ENCODE results near the gene PKD1L1. TPM values are rescaled to one million over a fixed set of nuclear protein-coding genes. Genes with fewer than 3 reads are reported as not detected.

The PKD1L1 gene
- total RNA-seq, 1 experiment from 2014 or later = 0.17 TPM

- DNase-seq (ENCODE audit: low read depth) = peak; percentile 88
These were observed 129.3 kb downstream of the PKD1L1 start for GRCh38 chr7:47818796-47819606.

GRCh38 chr7:47817917-47818316 lies 130.3 kb downstream of the PKD1L1 start:
- no peak for DNase-seq (ENCODE audit: low read depth)

GRCh38 chr7:47816647-47817046 lies 131.6 kb downstream of the PKD1L1 start:
- DNase-seq (ENCODE audit: low read depth) = peak; percentile 67

GRCh38 chr7:47815867-47816266 lies 132.4 kb downstream of the PKD1L1 start:
- no peak for DNase-seq (ENCODE audit: low read depth)

- no peak for DNase-seq (ENCODE audit: low read depth)
These were observed 133.2 kb downstream of the PKD1L1 start for GRCh38 chr7:47814905-47815613.

- no peak for DNase-seq (ENCODE audit: low read depth)
These were observed 134.5 kb downstream of the PKD1L1 start for GRCh38 chr7:47813620-47814260.

GRCh38 chr7:47812429-47813136 lies 135.7 kb downstream of the PKD1L1 start:
- no peak for DNase-seq (ENCODE audit: low read depth)

GRCh38 chr7:47811632-47812380 lies 136.5 kb downstream of the PKD1L1 start:
- no peak for DNase-seq (ENCODE audit: low read depth)

- DNase-seq (ENCODE audit: low read depth) = no peak
These were observed 138.9 kb downstream of the PKD1L1 start for GRCh38 chr7:47809387-47809786.

GRCh38 chr7:47808321-47808720 lies 139.9 kb downstream of the PKD1L1 start:
- DNase-seq (ENCODE audit: low read depth) = no peak

GRCh38 chr7:47807756-47808155 lies 140.5 kb downstream of the PKD1L1 start:
- DNase-seq (ENCODE audit: low read depth) = no peak

GRCh38 chr7:47807126-47807525 lies 141.1 kb downstream of the PKD1L1 start:
- no peak for DNase-seq (ENCODE audit: low read depth)

GRCh38 chr7:47806701-47807103 lies 141.6 kb downstream of the PKD1L1 start:
- no peak for DNase-seq (ENCODE audit: low read depth)

GRCh38 chr7:47804767-47805545 lies 143.3 kb downstream of the PKD1L1 start:
- no peak for DNase-seq (ENCODE audit: low read depth)

- DNase-seq (ENCODE audit: low read depth) = no peak
These were observed 144.4 kb downstream of the PKD1L1 start for GRCh38 chr7:47803846-47804245.

- no peak for DNase-seq (ENCODE audit: low read depth)
These were observed 145.2 kb downstream of the PKD1L1 start for GRCh38 chr7:47803025-47803424.

GRCh38 chr7:47801423-47801822 lies 146.8 kb downstream of the PKD1L1 start:
- no peak for DNase-seq (ENCODE audit: low read depth)

- DNase-seq (ENCODE audit: low read depth) = no peak
These were observed 148.7 kb downstream of the PKD1L1 start for GRCh38 chr7:47799524-47799923.

- no peak for DNase-seq (ENCODE audit: low read depth)
These were observed 151.9 kb downstream of the PKD1L1 start for GRCh38 chr7:47796347-47796746.

- DNase-seq (ENCODE audit: low read depth) = peak; percentile 60
These were observed 152.6 kb downstream of the PKD1L1 start for GRCh38 chr7:47795631-47796030.
